ENCODE results near the gene RAB15.

GRCh38 chr14:65012353-65012752 lies 40.2 kb upstream of the RAB15 start:
- TF ChIP-seq, protein P1, sequence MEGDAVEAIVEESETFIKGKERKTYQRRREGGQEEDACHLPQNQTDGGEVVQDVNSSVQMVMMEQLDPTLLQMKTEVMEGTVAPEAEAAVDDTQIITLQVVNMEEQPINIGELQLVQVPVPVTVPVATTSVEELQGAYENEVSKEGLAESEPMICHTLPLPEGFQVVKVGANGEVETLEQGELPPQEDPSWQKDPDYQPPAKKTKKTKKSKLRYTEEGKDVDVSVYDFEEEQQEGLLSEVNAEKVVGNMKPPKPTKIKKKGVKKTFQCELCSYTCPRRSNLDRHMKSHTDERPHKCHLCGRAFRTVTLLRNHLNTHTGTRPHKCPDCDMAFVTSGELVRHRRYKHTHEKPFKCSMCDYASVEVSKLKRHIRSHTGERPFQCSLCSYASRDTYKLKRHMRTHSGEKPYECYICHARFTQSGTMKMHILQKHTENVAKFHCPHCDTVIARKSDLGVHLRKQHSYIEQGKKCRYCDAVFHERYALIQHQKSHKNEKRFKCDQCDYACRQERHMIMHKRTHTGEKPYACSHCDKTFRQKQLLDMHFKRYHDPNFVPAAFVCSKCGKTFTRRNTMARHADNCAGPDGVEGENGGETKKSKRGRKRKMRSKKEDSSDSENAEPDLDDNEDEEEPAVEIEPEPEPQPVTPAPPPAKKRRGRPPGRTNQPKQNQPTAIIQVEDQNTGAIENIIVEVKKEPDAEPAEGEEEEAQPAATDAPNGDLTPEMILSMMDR (IDR thresholded peaks at IDR 0.05) = no peak
- no peak for TF ChIP-seq POLR2A (IDR thresholded peaks at IDR 0.05)
